HepG2 (cell line): ENCODE measurements around the gene CNPY4. TPM values are rescaled to one million over a fixed set of nuclear protein-coding genes. Genes with fewer than 3 reads are reported as not detected.

ENCODE experiments used
- CHD4 ChIP-seq: fragments of 200-600 bp; sonication (generic); IDR thresholded peaks from 2 replicates; pipeline ENCODE4 v1.7.0; 2017; ENCODE audit warnings: mild to moderate bottlenecking, low read length, borderline replicate concordance
- FOSL2 ChIP-seq: sonication (generic); formaldehyde crosslinking; IDR thresholded peaks from 2 replicates; pipeline ENCODE4 v1.4.0; 2020; ENCODE audit warnings: missing genetic modification reagents
- FOXP1 ChIP-seq, 2 experiments: fragments of 450-650 bp in 1 of 2; IDR thresholded peaks; 2 replicates each; pipeline ENCODE4 v1.6.1; 2017 to 2018; ENCODE audit warnings: antibody characterized with exemption in 1 of 2
- HMGXB3 ChIP-seq: sonication (generic); formaldehyde crosslinking; IDR thresholded peaks from 2 replicates; pipeline ENCODE4 v1.4.0; 2020; ENCODE audit warnings: missing genetic modification reagents, borderline replicate concordance
- KLF12 ChIP-seq: sonication (generic); formaldehyde crosslinking; IDR thresholded peaks from 2 replicates; pipeline ENCODE4 v1.4.0; 2020; ENCODE audit warnings: missing genetic modification reagents, borderline replicate concordance
- MLXIP ChIP-seq: sonication (generic); formaldehyde crosslinking; IDR thresholded peaks from 2 replicates; pipeline ENCODE4 v1.9.0; 2021; ENCODE audit warnings: missing genetic modification reagents, borderline replicate concordance
- RNF2 ChIP-seq: fragments of 450-650 bp; conservative IDR thresholded peaks from 2 replicates; pipeline ENCODE4 v1.6.1; 2016; ENCODE audit warnings: low read depth
- SMARCC2 ChIP-seq: fragments of 450-650 bp; IDR thresholded peaks from 2 replicates; pipeline ENCODE4 v1.6.1; 2017; ENCODE audit warnings: antibody characterized with exemption, mild to moderate bottlenecking
- SPEN ChIP-seq: sonication (generic); formaldehyde crosslinking; IDR thresholded peaks from 2 replicates; pipeline ENCODE4 v1.5.1; 2020; ENCODE audit warnings: low read depth, mild to moderate bottlenecking, missing genetic modification reagents
- TBP ChIP-seq: sonication (generic); formaldehyde crosslinking; IDR thresholded peaks from 2 replicates; pipeline ENCODE4 v1.5.0; 2020; ENCODE audit warnings: missing genetic modification reagents
- TEAD3 ChIP-seq: optimal IDR thresholded peaks from 2 replicates; pipeline ENCODE3; 2016; ENCODE audit warnings: borderline replicate concordance
- TRIM22 ChIP-seq: fragments of 450-650 bp; IDR thresholded peaks from 2 replicates; pipeline ENCODE4 v1.6.1; 2017
- ZNF276 ChIP-seq: sonication (generic); formaldehyde crosslinking; IDR thresholded peaks from 2 replicates; pipeline ENCODE4 v1.4.0; 2020; ENCODE audit warnings: mild to moderate bottlenecking, low read depth, missing genetic modification reagents
- ZNF557 ChIP-seq: sonication (generic); formaldehyde crosslinking; IDR thresholded peaks from 2 replicates; pipeline ENCODE4 v1.4.0; 2020; ENCODE audit warnings: missing genetic modification reagents
- ZNF672 ChIP-seq: sonication (generic); formaldehyde crosslinking; IDR thresholded peaks from 2 replicates; pipeline ENCODE4 v1.8.1; 2022; ENCODE audit warnings: missing genetic modification reagents
- ZNF710 ChIP-seq: sonication (generic); formaldehyde crosslinking; IDR thresholded peaks from 2 replicates; pipeline ENCODE4 v1.5.0; 2020; ENCODE audit warnings: mild to moderate bottlenecking, missing genetic modification reagents, borderline replicate concordance
- polyA plus RNA-seq, 8 experiments: library from polyadenylated mRNA; depleted of rRNA in 3 of 8; stranded (reverse) in 7 of 8; unstranded in 1 of 8; fragments of >200 nt; fragmentation: Illumina TruSeq in 4 of 8; extraction: Trizol in 4 of 8; gene quantifications; 2 replicates each; pipeline versions ENCODE4 v1.2.1 to v1.2.3, GENCODE V29; 2011 to 2016; ENCODE audit warnings: low read depth in 4 of 8, missing spikeins in 1 of 8, mixed read lengths in 1 of 8; ENCODE audit not compliant: insufficient read depth in 1 of 8
- total RNA-seq, 5 experiments: library from RNA; depleted of rRNA; stranded (reverse); fragments of >200 nt; fragmentation: Illumina TruSeq; extraction: Trizol; gene quantifications; 2 replicates each; pipeline ENCODE4 v1.2.3, GENCODE V29; 2016; ENCODE audit warnings: low read depth in 1 of 5

CNPY4 gene
- total and polyA plus RNA-seq, 2 of the 13 experiments (the other 11 are each of a cell fraction or from before 2014, with no cell fraction given), result 6.2 to 12.7 TPM

- TF ChIP-seq MLXIP (CRISPR knock-in tag), result no peak
- TF ChIP-seq TRIM22, result no peak
- peak; percentile 37; the same call in 1 of the 2 replicates for TF ChIP-seq FOSL2
- no peak for TF ChIP-seq TBP (CRISPR knock-in tag)
- TF ChIP-seq CHD4, result no peak
- peak; percentile 86 for TF ChIP-seq TEAD3 (CRISPR knock-in tag)
- no peak for TF ChIP-seq HMGXB3
- peak; percentile 39; the same call in 1 of the 2 replicates for TF ChIP-seq SPEN (CRISPR knock-in tag)
- 0 out of 2 replicates have a peak, but pooled peaks have one; percentile 38 for TF ChIP-seq ZNF710 (CRISPR knock-in tag)
- TF ChIP-seq KLF12 (CRISPR knock-in tag), result no peak
- no peak for TF ChIP-seq ZNF557 (CRISPR knock-in tag)
- TF ChIP-seq ZNF276 (CRISPR knock-in tag), result 0 out of 2 replicates have a peak, but pooled peaks have one; percentile 74
- TF ChIP-seq ZNF672, result no peak
- no peak for TF ChIP-seq FOXP1 (IDR thresholded peaks at IDR 0.05)
- TF ChIP-seq FOXP1 (CRISPR knock-in tag; IDR thresholded peaks at IDR 0.05), result 0 out of 2 replicates have a peak, but pooled peaks have one; percentile 9
- TF ChIP-seq RNF2, result no peak
- no peak for TF ChIP-seq SMARCC2
Measured at GRCh38 chr7:100158229-100159098, 39.0 kb downstream of the CNPY4 start, which contains the start of gene TRAPPC14 (continued).
